BE2C (cell line): ENCODE measurements around the gene CACNA1D.

Experiments used
- DNase-seq: peaks from one replicate; pipeline ENCODE4 v3.0.0-alpha.2; 2020
- H3K27me3 ChIP-seq: fragments of 250-450 bp; sonication (Bioruptor Pico); 2 replicates; pipeline ENCODE4 v1.5.1; 2020; ENCODE audit warnings: mild to moderate bottlenecking
- H3K36me3 ChIP-seq: fragments of 250-450 bp; sonication (Bioruptor Pico); 2 replicates; pipeline ENCODE4 v1.5.1; 2020; ENCODE audit warnings: mild to moderate bottlenecking
- H3K4me1 ChIP-seq: fragments of 250-450 bp; sonication (Bioruptor Pico); 2 replicates; pipeline ENCODE4 v1.5.1; 2020
- H3K4me3 ChIP-seq: 2 replicates; pipeline ENCODE4 v1.5.1; 2011; ENCODE audit warnings: low read depth, low read length
- H3K9me3 ChIP-seq: fragments of 250-450 bp; sonication (Bioruptor Pico); 2 replicates; pipeline ENCODE4 v1.5.1; 2020
- CTCF ChIP-seq: IDR thresholded peaks from 2 replicates; pipeline ENCODE4 v1.5.1; 2012; ENCODE audit warnings: mild to moderate bottlenecking, low read depth, low read length

CACNA1D gene

GRCh38 chr3:53650424-53650823 is 156.0 kb downstream of the CACNA1D start:
- TF ChIP-seq CTCF, result no peak
- H3K4me3 ChIP-seq, result no peak overlapping the region
- no peak for DNase-seq
- no peaks in the 10 kb centered on the region for H3K9me3 ChIP-seq
- H3K27me3 ChIP-seq, result no peaks in the 10 kb centered on the region; the same call in 1 of the 2 replicates
- H3K36me3 ChIP-seq, result no peaks in the 10 kb centered on the region
- H3K4me1 ChIP-seq, result no peaks in the 10 kb centered on the region

GRCh38 chr3:53650928-53651661 is 156.7 kb downstream of the CACNA1D start:
- DNase-seq, result no peak
- H3K36me3 ChIP-seq, result no peaks in the 10 kb centered on the region
- TF ChIP-seq CTCF, result no peak
- H3K27me3 ChIP-seq, result no peaks in the 10 kb centered on the region; the same call in 1 of the 2 replicates
- no peaks in the 10 kb centered on the region for H3K9me3 ChIP-seq
- no peaks in the 10 kb centered on the region for H3K4me1 ChIP-seq
- H3K4me3 ChIP-seq, result no peak overlapping the region

GRCh38 chr3:53651927-53652326 is 157.5 kb downstream of the CACNA1D start:
- H3K4me3 ChIP-seq, result no peak overlapping the region
- TF ChIP-seq CTCF, result no peak
- no peaks in the 10 kb centered on the region; the same call in 1 of the 2 replicates for H3K27me3 ChIP-seq
- no peaks in the 10 kb centered on the region for H3K36me3 ChIP-seq
- H3K9me3 ChIP-seq, result no peaks in the 10 kb centered on the region
- no peaks in the 10 kb centered on the region for H3K4me1 ChIP-seq
- no peak for DNase-seq

GRCh38 chr3:53657651-53658050 is 163.2 kb downstream of the CACNA1D start:
- no peak overlapping the region for H3K4me3 ChIP-seq
- H3K4me1 ChIP-seq, result no peaks in the 10 kb centered on the region
- no peak for DNase-seq
- no peaks in the 10 kb centered on the region for H3K36me3 ChIP-seq
- no peaks in the 10 kb centered on the region for H3K9me3 ChIP-seq
- no peak for TF ChIP-seq CTCF
- no peaks in the 10 kb centered on the region for H3K27me3 ChIP-seq

- H3K4me3 ChIP-seq, result no peak overlapping the region
- H3K27me3 ChIP-seq, result no peaks in the 10 kb centered on the region
- H3K36me3 ChIP-seq, result no peaks in the 10 kb centered on the region
- DNase-seq, result no peak
- TF ChIP-seq CTCF, result no peak
- H3K9me3 ChIP-seq, result no peaks in the 10 kb centered on the region
- H3K4me1 ChIP-seq, result no peaks in the 10 kb centered on the region
These were observed 164.3 kb downstream of the CACNA1D start for GRCh38 chr3:53658613-53659193.

- Histone ChIP-seq H3K4me1 (no peaks in the 10 kb centered on the region), H3K9me3 (no peaks in the 10 kb centered on the region), H3K27me3 (no peaks in the 10 kb centered on the region), H3K36me3 (no peaks in the 10 kb centered on the region), H3K4me3 (no peak overlapping the region)
- TF ChIP-seq CTCF, result no peak
- DNase-seq, result no peak
These were observed 165.6 kb downstream of the CACNA1D start for GRCh38 chr3:53659996-53660395.
